GM23248 (cell line): ENCODE results near the gene ABCG1. TPM values are rescaled to one million over a fixed set of nuclear protein-coding genes. Genes with fewer than 3 reads are reported as not detected.

ENCODE experiments used
- DNase-seq: peaks from one replicate; pipeline ENCODE4 v3.0.0-alpha.2; 2015
- H2AFZ ChIP-seq: fragments of 200-600 bp; sonication (generic); 2 replicates; pipeline ENCODE4 v1.6.1; 2016; ENCODE audit warnings: antibody characterized with exemption
- H3F3A ChIP-seq: fragments of 200-600 bp; sonication (generic); 2 replicates; pipeline ENCODE4 v1.6.1; 2016; ENCODE audit warnings: mild to moderate bottlenecking, antibody characterized with exemption, mixed run types; ENCODE audit not compliant: insufficient read depth
- H3K27ac ChIP-seq: fragments of 200-600 bp; sonication (generic); 2 replicates; pipeline ENCODE4 v1.5.1; 2016; ENCODE audit warnings: mild to moderate bottlenecking
- H3K27me3 ChIP-seq: fragments of 200-600 bp; sonication (generic); replicated peaks from 2 replicates; pipeline ENCODE4 v1.6.1; 2016; ENCODE audit warnings: mild to moderate bottlenecking; ENCODE audit not compliant: insufficient read depth
- H3K36me3 ChIP-seq: fragments of 200-600 bp; sonication (generic); 2 replicates; pipeline ENCODE4 v1.6.1; 2016; ENCODE audit warnings: low read depth, mild to moderate bottlenecking
- H3K4me1 ChIP-seq: fragments of 200-600 bp; sonication (generic); 2 replicates; pipeline ENCODE4 v1.6.1; 2016; ENCODE audit warnings: mild to moderate bottlenecking; ENCODE audit not compliant: insufficient read depth
- H3K4me2 ChIP-seq: fragments of 200-600 bp; sonication (generic); one replicate; pipeline ENCODE4 v1.6.1; 2016; ENCODE audit warnings: mild to moderate bottlenecking; ENCODE audit not compliant: unreplicated experiment
- H3K4me3 ChIP-seq: fragments of 200-600 bp; sonication (generic); 2 replicates; pipeline ENCODE4 v1.5.1; 2016; ENCODE audit warnings: mild to moderate bottlenecking
- H3K79me2 ChIP-seq: fragments of 200-600 bp; sonication (generic); 2 replicates; pipeline ENCODE4 v1.6.1; 2016; ENCODE audit warnings: mild to moderate bottlenecking; ENCODE audit not compliant: insufficient read depth
- H3K9ac ChIP-seq: fragments of 200-600 bp; sonication (generic); 2 replicates; pipeline ENCODE4 v1.6.1; 2016; ENCODE audit warnings: mild to moderate bottlenecking
- H3K9me2 ChIP-seq: fragments of 200-600 bp; sonication (generic); 2 replicates; pipeline ENCODE4 v1.6.1; 2016; ENCODE audit warnings: mixed run types, mild to moderate bottlenecking, moderate library complexity; ENCODE audit not compliant: insufficient read depth
- H3K9me3 ChIP-seq: fragments of 200-600 bp; sonication (generic); one replicate; pipeline ENCODE4 v1.6.1; 2017; ENCODE audit warnings: low read depth
- H4K20me1 ChIP-seq: fragments of 200-600 bp; sonication (generic); 2 replicates; pipeline ENCODE4 v1.6.0; 2016; ENCODE audit not compliant: insufficient read depth
- EZH2 ChIP-seq: fragments of 200-600 bp; sonication (generic); IDR thresholded peaks from 2 replicates; pipeline ENCODE4 v1.6.1; 2018; ENCODE audit warnings: antibody characterized with exemption, mild to moderate bottlenecking; ENCODE audit not compliant: insufficient read depth, poor library complexity, severe bottlenecking
- EZH2phosphoT487 ChIP-seq: fragments of 200-600 bp; sonication (generic); IDR thresholded peaks from 2 replicates; pipeline ENCODE4 v1.6.1; 2018; ENCODE audit warnings: antibody characterized with exemption, moderate library complexity, mild to moderate bottlenecking, low read depth; ENCODE audit not compliant: insufficient read depth
- WGBS, 2 experiments: methylation state at CpG; one replicate each; pipeline ENCODE4 v1.1.6; 2015 to 2017; ENCODE audit warnings: low lambda C conversion rate in 2 of 2, low coverage in 1 of 2; ENCODE audit errors: missing lambda C conversion rate in 2 of 2; 5-methylcytosine and 5-hydroxymethylcytosine counted together
- in situ Hi-C: fragments of 300-500 bp; cut with MboI; formaldehyde crosslinking; loops from 2 replicates; pipeline ENCODE4 v1.15.0; 2020
- polyA plus RNA-seq: library from polyadenylated mRNA; unstranded; fragments of >200 nt; fragmentation: Nextera tagmentation; extraction: Ambion mirVana; gene quantifications from 2 replicates; pipeline ENCODE4 v1.2.1, GENCODE V29; 2016
- total RNA-seq: library from RNA; depleted of rRNA; stranded (reverse); fragments of >200 nt; shearing (Covaris generic); gene quantifications from 2 replicates; pipeline ENCODE4 v1.2.3, GENCODE V29; 2014

The ABCG1 gene
- total and polyA plus RNA-seq, 2 experiments from 2014 or later = 0.08 TPM; not detected in 1

DNA sequence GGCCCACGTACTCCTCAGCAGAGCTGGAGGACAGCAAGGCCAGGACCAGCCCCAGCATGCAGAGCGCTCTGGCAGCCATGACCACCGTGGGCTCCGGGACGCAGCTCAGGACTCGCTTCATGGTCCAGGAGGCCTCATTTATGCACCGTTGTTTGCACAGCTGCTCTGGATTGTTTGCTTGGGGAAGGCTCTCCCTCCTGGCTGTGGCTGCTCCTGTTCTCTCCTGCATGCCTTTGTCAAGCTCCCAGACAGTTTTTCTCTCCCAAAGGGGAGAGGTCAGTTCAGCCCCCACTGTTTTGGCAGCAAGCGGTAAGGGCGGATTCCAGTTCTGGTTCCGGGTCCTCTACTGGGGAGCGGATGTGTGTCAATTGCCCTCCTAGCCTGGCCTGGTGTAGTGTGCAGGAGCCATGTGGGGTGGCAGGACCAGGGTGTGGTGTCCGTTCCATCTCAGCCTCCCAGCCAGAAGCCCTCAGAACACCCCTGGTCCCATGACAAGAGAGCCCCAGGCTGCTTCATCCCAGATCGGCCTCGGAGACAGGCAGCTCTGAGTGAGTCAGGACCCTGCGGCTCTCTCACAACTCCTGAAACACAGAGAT lies 96.5 kb downstream of the ABCG1 start, which contains the start of gene TFF3:
TFF3 (minus strand) TSS at position 114 of the 596 bp plus-strand sequence; CDS start at position 79, 35 bp downstream.
- Histone ChIP-seq H3K4me3 (no peak within 1 kb of the TSS), H3K9ac (no peak within 1 kb of the TSS), H3F3A (no peaks in the 10 kb centered on the region), H3K9me3 (no peaks in the 10 kb centered on the region), H3K4me1 (no peaks in the 10 kb centered on the region), H3K36me3 (no peaks in the 10 kb centered on the region), H3K79me2 (no peaks in the 10 kb centered on the region), H4K20me1 (no peaks in the 10 kb centered on the region), H3K4me2 (no peak within 1 kb of the TSS), H3K27ac (no peak within 1 kb of the TSS), H3K9me2 (no peaks in the 10 kb centered on the region), H2AFZ (no peak within 1 kb of the TSS), H3K27me3 (peaks cover 9% of the 10 kb centered on the region)
- no peak for TF ChIP-seq EZH2phosphoT487
- no peak for TF ChIP-seq EZH2
- DNase-seq = no peak
- in situ Hi-C loops = no loop called here
- WGBS, 2 experiments = 70 to 72% methylated on average over 15 of the region's 15 CpGs

DNA sequence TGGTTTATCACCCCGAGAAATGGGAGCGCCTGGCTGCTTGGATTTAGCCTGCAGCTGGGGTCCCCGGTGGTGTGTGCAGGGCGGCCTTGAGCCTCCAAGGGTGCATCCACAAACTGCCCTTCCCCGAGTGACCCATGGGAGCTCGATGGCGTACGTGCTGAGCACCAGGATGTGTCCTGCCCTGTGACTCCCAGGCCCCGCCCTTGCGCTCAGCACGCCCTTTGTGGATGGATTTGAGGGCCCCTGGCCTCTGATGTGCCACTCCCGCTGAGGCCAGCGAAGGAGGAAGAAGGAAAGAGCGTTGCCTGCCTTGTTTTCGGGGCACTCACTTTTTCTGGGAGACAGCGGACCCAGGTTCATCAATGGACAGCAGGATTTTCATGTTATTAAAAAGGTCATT lies 98.0 kb downstream of the ABCG1 start:
- no peaks in the 10 kb centered on the region for H3K79me2 ChIP-seq
- peaks cover 6% of the 10 kb centered on the region for H3K27me3 ChIP-seq
- H3K27ac ChIP-seq = no peak overlapping the region
- no peaks in the 10 kb centered on the region for H3K4me1 ChIP-seq
- no peaks in the 10 kb centered on the region for H3K9me3 ChIP-seq
- DNase-seq = no peak
- in situ Hi-C loops = no loop called here
- H3K4me3 ChIP-seq = no peak overlapping the region
- WGBS, 2 experiments = 60 to 61% methylated on average over 16 of the region's 16 CpGs
- TF ChIP-seq EZH2 = no peak
- no peak for TF ChIP-seq EZH2phosphoT487
- no peaks in the 10 kb centered on the region for H3F3A ChIP-seq
- H2AFZ ChIP-seq = no peak overlapping the region
- H3K9ac ChIP-seq = no peak overlapping the region
- no peak overlapping the region for H3K4me2 ChIP-seq
- no peaks in the 10 kb centered on the region for H3K9me2 ChIP-seq
- no peaks in the 10 kb centered on the region for H3K36me3 ChIP-seq
- H4K20me1 ChIP-seq = no peaks in the 10 kb centered on the region

GRCh38 chr21:42317341-42317741 lies 98.4 kb downstream of the ABCG1 start:
- H3K36me3 ChIP-seq = no peaks in the 10 kb centered on the region
- H4K20me1 ChIP-seq = no peaks in the 10 kb centered on the region
- H3K27me3 ChIP-seq = peaks cover 6% of the 10 kb centered on the region
- H3K9ac ChIP-seq = no peak overlapping the region
- in situ Hi-C loops = no loop called here
- no peak overlapping the region for H3K4me3 ChIP-seq
- H3F3A ChIP-seq = no peaks in the 10 kb centered on the region
- 37 to 41% methylated on average over 8 of the region's 8 CpGs for WGBS, 2 experiments
- no peaks in the 10 kb centered on the region for H3K9me3 ChIP-seq
- TF ChIP-seq EZH2phosphoT487 (no peak), EZH2 (no peak)
- no peaks in the 10 kb centered on the region for H3K4me1 ChIP-seq
- H3K9me2 ChIP-seq = no peaks in the 10 kb centered on the region
- no peak overlapping the region for H3K4me2 ChIP-seq
- H3K79me2 ChIP-seq = no peaks in the 10 kb centered on the region
- no peak overlapping the region for H2AFZ ChIP-seq
- no peak for DNase-seq
- H3K27ac ChIP-seq = no peak overlapping the region

- H3K36me3 ChIP-seq = no peaks in the 10 kb centered on the region
- no peak overlapping the region for H3K4me2 ChIP-seq
- TF ChIP-seq EZH2phosphoT487 = no peak
- no peak for TF ChIP-seq EZH2
- no peak overlapping the region for H3K4me3 ChIP-seq
- H2AFZ ChIP-seq = no peak overlapping the region
- no peaks in the 10 kb centered on the region for H3K9me2 ChIP-seq
- no peak overlapping the region for H3K9ac ChIP-seq
- H3K9me3 ChIP-seq = no peaks in the 10 kb centered on the region
- H3K27me3 ChIP-seq = peaks cover 6% of the 10 kb centered on the region
- H3F3A ChIP-seq = no peaks in the 10 kb centered on the region
- H3K79me2 ChIP-seq = no peaks in the 10 kb centered on the region
- 53 to 60% methylated on average over 18 to 20 of the region's 20 CpGs for WGBS, 2 experiments
- in situ Hi-C loops = no loop called here
- DNase-seq = no peak
- H3K4me1 ChIP-seq = no peaks in the 10 kb centered on the region
- H3K27ac ChIP-seq = no peak overlapping the region
- no peaks in the 10 kb centered on the region for H4K20me1 ChIP-seq
These were observed 99.1 kb downstream of the ABCG1 start for GRCh38 chr21:42317826-42318746.
